Nephron (organoid): ENCODE measurements around the gene RAX2.

Source experiments
- H3K27ac Mint-ChIP-seq, 3 experiments: 2 replicates each; pipeline ENCODE4 v1.8.0; 2020; ENCODE audit warnings: mixed read lengths in 3 of 3, mild to moderate bottlenecking in 2 of 3, moderate library complexity in 1 of 3
- H3K27me3 Mint-ChIP-seq: 2 replicates; pipeline ENCODE4 v1.8.0; 2021; ENCODE audit warnings: low read depth, mild to moderate bottlenecking, moderate library complexity, mixed read lengths
- H3K36me3 Mint-ChIP-seq: 2 replicates; pipeline ENCODE4 v1.8.0; 2020; ENCODE audit warnings: low read depth, mixed read lengths
- H3K4me1 Mint-ChIP-seq: 2 replicates; pipeline ENCODE4 v1.8.0; 2020; ENCODE audit warnings: mixed read lengths
- H3K4me3 Mint-ChIP-seq, 3 experiments: 2 replicates each; pipeline ENCODE4 v1.8.0; 2020; ENCODE audit warnings: mild to moderate bottlenecking in 3 of 3, mixed read lengths in 3 of 3, moderate library complexity in 2 of 3
- H3K9me3 Mint-ChIP-seq: 2 replicates; pipeline ENCODE4 v1.8.0; 2020; ENCODE audit warnings: mixed read lengths
- TF ChIP-seq, protein P1 (sequence below), 3 experiments: fragments of 200-600 bp; sonication (generic); IDR thresholded peaks; one replicate each; pipeline ENCODE4 v1.5.0; 2021; ENCODE audit warnings: antibody characterized with exemption in 3 of 3; ENCODE audit not compliant: unreplicated experiment in 3 of 3

Gene RAX2

DNA sequence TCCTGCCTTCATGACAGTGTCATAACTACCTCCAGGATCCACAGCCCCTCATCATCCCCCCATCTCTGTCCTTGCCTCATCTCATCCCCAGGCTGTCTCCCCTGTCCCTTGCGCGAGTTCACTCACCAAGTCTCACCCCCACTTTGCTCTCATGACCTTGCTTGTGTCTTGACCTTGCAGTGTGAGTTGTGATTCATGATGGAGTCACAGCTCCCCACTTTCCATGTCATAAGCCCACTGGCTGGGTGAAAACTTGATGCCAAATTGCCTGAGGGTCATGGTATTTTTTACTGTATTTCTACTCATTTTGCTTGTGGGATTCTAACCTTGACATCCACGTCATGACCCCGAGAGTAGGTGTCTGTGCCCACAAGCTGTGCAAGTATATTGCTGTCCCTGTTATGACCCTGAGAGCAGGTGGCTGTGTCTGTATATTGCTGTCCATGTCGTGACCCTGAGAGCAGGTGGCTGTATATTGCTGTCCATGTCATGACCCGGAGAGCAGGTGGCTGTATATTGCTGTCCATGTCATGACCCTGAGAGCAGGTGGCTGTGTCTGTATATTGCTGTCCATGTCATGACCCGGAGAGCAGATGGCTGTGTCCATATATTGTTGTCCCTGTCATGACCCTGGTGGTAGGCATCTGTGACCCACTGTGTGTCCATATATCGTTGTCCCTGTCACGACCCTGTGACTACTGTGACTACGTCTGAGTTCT is 34.4 kb downstream of the RAX2 start:
- no peaks in the 10 kb centered on the region for H3K9me3 Mint-ChIP-seq
- H3K27ac Mint-ChIP-seq, result no peak overlapping the region
- TF ChIP-seq, protein P1, sequence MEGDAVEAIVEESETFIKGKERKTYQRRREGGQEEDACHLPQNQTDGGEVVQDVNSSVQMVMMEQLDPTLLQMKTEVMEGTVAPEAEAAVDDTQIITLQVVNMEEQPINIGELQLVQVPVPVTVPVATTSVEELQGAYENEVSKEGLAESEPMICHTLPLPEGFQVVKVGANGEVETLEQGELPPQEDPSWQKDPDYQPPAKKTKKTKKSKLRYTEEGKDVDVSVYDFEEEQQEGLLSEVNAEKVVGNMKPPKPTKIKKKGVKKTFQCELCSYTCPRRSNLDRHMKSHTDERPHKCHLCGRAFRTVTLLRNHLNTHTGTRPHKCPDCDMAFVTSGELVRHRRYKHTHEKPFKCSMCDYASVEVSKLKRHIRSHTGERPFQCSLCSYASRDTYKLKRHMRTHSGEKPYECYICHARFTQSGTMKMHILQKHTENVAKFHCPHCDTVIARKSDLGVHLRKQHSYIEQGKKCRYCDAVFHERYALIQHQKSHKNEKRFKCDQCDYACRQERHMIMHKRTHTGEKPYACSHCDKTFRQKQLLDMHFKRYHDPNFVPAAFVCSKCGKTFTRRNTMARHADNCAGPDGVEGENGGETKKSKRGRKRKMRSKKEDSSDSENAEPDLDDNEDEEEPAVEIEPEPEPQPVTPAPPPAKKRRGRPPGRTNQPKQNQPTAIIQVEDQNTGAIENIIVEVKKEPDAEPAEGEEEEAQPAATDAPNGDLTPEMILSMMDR (IDR thresholded peaks at IDR 0.05; ENCODE audit: unreplicated experiment in 3 of 3), result no peak
- no peaks in the 10 kb centered on the region for H3K4me1 Mint-ChIP-seq
- H3K27me3 Mint-ChIP-seq, result peaks cover 29% of the 10 kb centered on the region
- no peaks in the 10 kb centered on the region for H3K36me3 Mint-ChIP-seq
- no peak overlapping the region for H3K4me3 Mint-ChIP-seq

DNA sequence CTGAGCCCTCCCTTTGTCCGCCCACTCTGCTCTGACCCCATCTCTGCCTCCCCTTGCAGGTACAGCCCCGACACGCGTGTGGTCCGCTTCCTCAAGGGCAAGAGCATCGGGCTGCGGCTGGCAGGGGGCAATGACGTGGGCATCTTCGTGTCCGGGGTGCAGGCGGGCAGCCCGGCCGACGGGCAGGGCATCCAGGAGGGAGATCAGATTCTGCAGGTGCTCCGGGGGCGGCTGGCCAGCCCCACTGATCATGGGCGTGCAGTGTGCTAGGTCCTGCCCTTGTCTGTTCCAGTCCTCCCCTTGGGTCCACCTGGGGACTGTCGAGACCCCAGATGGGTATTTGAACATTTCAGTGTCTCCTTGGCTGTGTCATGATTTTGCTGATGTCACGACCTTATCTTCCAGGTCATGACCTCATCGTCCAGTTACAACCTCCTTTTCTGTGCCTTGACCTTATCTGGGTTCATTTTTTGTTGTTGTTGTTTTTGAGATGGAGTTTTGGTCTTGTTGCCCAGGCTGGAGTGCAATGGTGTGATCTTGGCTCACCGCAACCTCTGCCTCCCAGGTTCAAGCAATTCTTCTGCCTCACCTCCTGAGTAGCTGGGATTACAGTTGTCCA is 35.8 kb downstream of the RAX2 start:
- Mint-ChIP-seq H3K27me3 (peaks cover 26% of the 10 kb centered on the region), H3K27ac (no peak overlapping the region), H3K9me3 (no peaks in the 10 kb centered on the region), H3K4me1 (no peaks in the 10 kb centered on the region), H3K36me3 (no peaks in the 10 kb centered on the region), H3K4me3 (no peak overlapping the region)
- TF ChIP-seq, protein P1 (IDR thresholded peaks at IDR 0.05; ENCODE audit: unreplicated experiment in 3 of 3), result no peak

DNA sequence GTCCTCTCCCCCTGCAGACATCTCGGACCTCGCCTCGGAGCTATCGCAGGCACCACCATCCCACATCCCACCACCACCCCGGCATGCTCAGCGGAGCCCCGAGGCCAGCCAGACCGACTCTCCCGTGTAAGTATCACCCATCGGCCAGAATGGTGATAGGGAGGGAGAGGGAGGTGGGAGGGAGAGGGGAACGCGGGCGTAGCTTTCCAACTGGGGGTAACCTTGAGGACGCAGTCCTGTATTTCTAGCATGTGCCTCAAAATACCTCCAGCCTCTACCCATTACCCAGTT is 37.8 kb downstream of the RAX2 start:
- Mint-ChIP-seq H3K36me3 (no peaks in the 10 kb centered on the region), H3K27ac (no peak overlapping the region), H3K27me3 (peaks cover 29% of the 10 kb centered on the region), H3K4me1 (no peaks in the 10 kb centered on the region), H3K9me3 (no peaks in the 10 kb centered on the region), H3K4me3 (no peak overlapping the region)
- TF ChIP-seq, protein P1 (IDR thresholded peaks at IDR 0.05; ENCODE audit: unreplicated experiment in 3 of 3), result no peak

DNA sequence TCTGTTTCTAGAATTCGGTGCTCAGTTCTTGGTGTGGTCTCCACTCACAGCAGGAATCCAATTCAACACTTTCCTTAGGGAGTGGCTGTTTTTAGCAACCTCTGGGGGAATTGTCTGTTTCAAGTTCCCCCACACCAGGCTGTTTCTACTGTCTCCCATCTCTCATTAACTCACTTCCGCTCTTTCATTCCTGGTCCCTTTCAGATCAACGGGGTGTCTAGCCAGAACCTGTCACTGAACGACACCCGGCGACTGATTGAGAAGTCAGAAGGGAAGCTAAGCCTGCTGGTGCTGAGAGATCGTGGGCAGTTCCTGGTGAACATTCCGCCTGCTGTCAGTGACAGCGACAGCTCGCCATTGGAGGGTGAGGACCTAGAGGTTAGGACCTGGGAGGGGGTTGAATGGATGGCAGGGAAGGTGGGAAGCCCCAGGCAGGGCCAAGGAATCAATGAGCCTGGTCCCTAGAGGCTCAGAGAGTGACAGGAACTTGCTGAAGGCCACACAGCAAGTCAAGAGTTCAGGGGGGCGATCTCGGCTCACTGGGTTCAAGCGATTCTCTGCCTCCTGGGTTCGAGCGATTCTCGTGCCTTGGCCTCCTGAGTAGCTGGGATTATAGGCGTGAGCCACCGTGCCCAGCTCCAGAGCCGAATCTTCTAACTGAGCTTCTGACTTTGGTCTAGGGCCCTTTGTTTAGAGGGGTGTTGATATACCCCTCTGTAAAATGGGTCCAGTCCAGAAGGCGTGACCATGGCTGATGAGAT is 38.3 kb downstream of the RAX2 start:
- Mint-ChIP-seq H3K4me3 (no peak overlapping the region), H3K4me1 (no peaks in the 10 kb centered on the region), H3K27ac (no peak overlapping the region), H3K27me3 (peaks cover 25% of the 10 kb centered on the region), H3K9me3 (no peaks in the 10 kb centered on the region), H3K36me3 (no peaks in the 10 kb centered on the region)
- TF ChIP-seq, protein P1 (IDR thresholded peaks at IDR 0.05; ENCODE audit: unreplicated experiment in 3 of 3), result no peak

DNA sequence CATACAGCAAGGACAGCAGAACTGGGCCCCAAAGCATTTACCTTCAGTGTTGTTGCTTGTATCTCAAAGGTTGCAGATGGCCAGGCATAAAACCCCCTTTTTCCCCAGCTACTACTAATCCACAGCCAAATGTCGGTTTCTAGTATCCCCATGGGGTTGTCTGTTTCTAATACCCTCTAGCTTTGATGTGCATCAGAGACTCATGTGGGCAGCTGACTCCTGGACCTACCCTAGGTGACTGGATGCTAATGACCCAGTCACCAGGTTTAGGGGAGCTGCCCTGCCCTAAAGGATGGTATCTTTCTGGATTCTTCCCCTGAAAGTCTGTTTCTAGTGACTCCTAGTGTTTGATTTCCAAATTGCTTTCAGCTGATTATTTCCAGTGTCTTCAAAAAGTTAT is 39.9 kb downstream of the RAX2 start:
- Mint-ChIP-seq H3K4me3 (no peak overlapping the region), H3K27me3 (peaks cover 20% of the 10 kb centered on the region), H3K27ac (no peak overlapping the region), H3K4me1 (no peaks in the 10 kb centered on the region), H3K9me3 (no peaks in the 10 kb centered on the region), H3K36me3 (no peaks in the 10 kb centered on the region)
- TF ChIP-seq, protein P1 (IDR thresholded peaks at IDR 0.05; ENCODE audit: unreplicated experiment in 3 of 3), result no peak
